Measurements from ENCODE around the gene RNF19B. TPM values are rescaled to one million over a fixed set of nuclear protein-coding genes. Genes with fewer than 3 reads are reported as not detected.
A peak's percentile ranks its signal among the peaks of the same experiment; 100 is the strongest.

The RNF19B gene
- total and polyA plus RNA-seq, 2 of the 8 experiments (the other 6 are each of a cell fraction or from before 2014, with no cell fraction given), result 9.2 to 11.2 TPM

DNA sequence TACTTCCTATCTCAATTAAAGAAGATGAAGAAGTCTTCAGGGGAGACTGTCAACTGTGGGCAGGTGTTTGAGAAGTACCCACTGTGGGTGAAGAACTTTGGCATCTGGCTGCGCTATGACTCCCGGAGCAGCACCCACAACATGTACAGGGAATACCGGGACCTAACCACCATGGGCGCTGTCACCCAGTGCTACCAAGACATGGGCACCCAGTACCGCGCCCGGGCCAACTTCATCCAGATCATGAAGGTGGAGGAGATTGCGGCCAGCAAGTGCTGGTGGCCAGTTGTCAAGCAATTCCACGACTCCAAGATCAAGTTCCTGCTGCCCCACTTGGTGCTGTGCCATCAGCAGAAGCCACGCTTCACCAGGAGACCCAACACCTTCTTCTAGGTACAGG is 15.5 kb upstream of the RNF19B start:
- peak overlapping the region; percentile 95; the same call in 1 of the 2 replicates for H2BK12ac ChIP-seq (ENCODE audit: low read depth, low read length)
- H4K8ac ChIP-seq (ENCODE audit: extremely low read depth, insufficient read depth, low read length), result no peak overlapping the region; the same call in 1 of the 2 replicates
- peaks cover 6 to 20% (median 10%) of the 10 kb centered on the region in 4 experiments; a peak in 6 of 7 replicates for H3K4me1 ChIP-seq (replicated peaks in 1 of 4; ENCODE audit: control insufficient read depth in 3 of 4, insufficient read depth in 4 of 4, low read length in 3 of 4)
- peak overlapping the region; percentile 4; the same call in 1 of the 2 replicates for H3K18ac ChIP-seq (ENCODE audit: extremely low read depth, low read length)
- H2BK20ac ChIP-seq (ENCODE audit: low read length), result no peak overlapping the region; the same call in 1 of the 2 replicates
- H2BK15ac ChIP-seq (ENCODE audit: low read length), result peak overlapping the region; percentile 74; the same call in 1 of the 2 replicates
- H3K9ac ChIP-seq (replicated peaks in 1 of 4; ENCODE audit: extremely low read depth in 1 of 4, low read depth in 3 of 4, low read length in 3 of 4), result no peak overlapping the region
- H3K4me2 ChIP-seq (ENCODE audit: insufficient read depth in 1 of 2, low read depth in 2 of 2, low read length in 2 of 2), result no peak overlapping the region
- H3K4ac ChIP-seq (replicated peaks; ENCODE audit: insufficient read length, low read depth, low read length), result no peak overlapping the region
- H2AK5ac ChIP-seq (ENCODE audit: low read depth, low read length), result no peak overlapping the region; the same call in 1 of the 2 replicates
- ChIA-PET POLR2A (ENCODE audit: partially characterized antibody) (interaction anchor here (1.1 to 1.6 kb wide), 5 partner anchors 12 to 32 kb away, joined by 3 to 15 read pairs (median 4); partner anchors contain the start of gene RNF19B), CTCF (ENCODE audit: partially characterized antibody) (interaction anchor here (0.6 kb wide), 1 partner anchor 226 kb away, joined by 6 read pairs; no protein-coding TSS in a partner anchor)
- H4K5ac ChIP-seq (ENCODE audit: insufficient read length, low read depth, low read length), result no peak overlapping the region
- H3K36me3 ChIP-seq (ENCODE audit: control insufficient read depth in 2 of 4, insufficient read depth in 4 of 4, low read length in 3 of 4), result no peaks in the 10 kb centered on the region
- WGBS, 2 experiments (ENCODE audit: extremely low coverage in 1 of 2, insufficient coverage in 1 of 2, insufficient read length in 1 of 2, insufficient replicate concordance in 2 of 2, low coverage in 1 of 2, low lambda C conversion rate in 2 of 2, missing lambda C conversion rate in 1 of 2), result 99% methylated on average over 9 of the region's 10 CpGs; no CpG with 5 or more reads in 1 of the 2 experiments
- H2BK120ac ChIP-seq (replicated peaks; ENCODE audit: low read depth, low read length), result no peak overlapping the region
- TF ChIP-seq TAF7 (optimal IDR thresholded peaks at IDR 0.05; ENCODE audit: borderline replicate concordance, low read depth, low read length) (no peak), BACH1 (IDR thresholded peaks at IDR 0.05; ENCODE audit: low read length) (no peak), SP4 (IDR thresholded peaks at IDR 0.05; ENCODE audit: low read length) (no peak), SIX5 (IDR thresholded peaks at IDR 0.05; ENCODE audit: low read depth, low read length) (no peak), EP300 (IDR thresholded peaks at IDR 0.05; ENCODE audit: borderline replicate concordance in 1 of 2, low read depth in 2 of 2, low read length in 2 of 2) (no peak)
- no peak overlapping the region for H3K27ac ChIP-seq (ENCODE audit: low read depth, low read length)
- H3K79me1 ChIP-seq (ENCODE audit: low read depth, low read length), result no peaks in the 10 kb centered on the region
- no peaks in the 10 kb centered on the region for H3K79me2 ChIP-seq (ENCODE audit: control insufficient read depth in 1 of 2, insufficient read depth in 2 of 2, low read length in 2 of 2)
- DNase-seq (ENCODE audit: low read depth in 1 of 2, low spot score in 2 of 2), result no peak
- peaks cover 0 to 2% (median 0%) of the 10 kb centered on the region in 4 experiments; a peak in 1 of 7 replicates for H3K27me3 ChIP-seq (replicated peaks in 1 of 4; ENCODE audit: control insufficient read depth in 3 of 4, extremely low read depth in 1 of 4, insufficient read depth in 3 of 4, low read length in 3 of 4)
- no peak overlapping the region for H3K4me3 ChIP-seq (ENCODE audit: extremely low read depth in 1 of 4, insufficient read depth in 2 of 4, low read depth in 3 of 4, low read length in 4 of 4)
- FAIRE-seq, result no peak
- H3K23me2 ChIP-seq (ENCODE audit: low read depth, low read length), result no peaks in the 10 kb centered on the region
- H3K23ac ChIP-seq (ENCODE audit: insufficient read length), result no peak overlapping the region
- H4K91ac ChIP-seq (replicated peaks; ENCODE audit: insufficient read length, low read length), result peak overlapping the region; percentile 71
- H2AFZ ChIP-seq (ENCODE audit: low read length), result no peak overlapping the region
- no peaks in the 10 kb centered on the region for H4K20me1 ChIP-seq (replicated peaks in 1 of 2; ENCODE audit: control insufficient read depth in 1 of 2, insufficient read depth in 2 of 2, low read length in 2 of 2)
- no peak overlapping the region for H3K56ac ChIP-seq (replicated peaks; ENCODE audit: insufficient read length, low read depth, low read length)
- H2BK5ac ChIP-seq (ENCODE audit: low read depth, low read length), result peak overlapping the region; percentile 57; the same call in 1 of the 2 replicates
- peaks cover 0 to 12% of the 10 kb centered on the region in 2 experiments; a peak in 2 of 4 replicates for H3K9me3 ChIP-seq (ENCODE audit: insufficient read depth in 2 of 2, low read depth in 1 of 2, low read length in 1 of 2)
- peak overlapping the region; percentile 43 for H3K14ac ChIP-seq (ENCODE audit: insufficient read length)
